ENCODE data around the gene FRS3. TPM values are rescaled to one million over a fixed set of nuclear protein-coding genes. Genes with fewer than 3 reads are reported as not detected.

FRS3 gene
- total and polyA plus RNA-seq, 2 of the 8 experiments (the other 6 are each of a cell fraction or from before 2014, with no cell fraction given): 3.4 to 4.4 TPM

DNA sequence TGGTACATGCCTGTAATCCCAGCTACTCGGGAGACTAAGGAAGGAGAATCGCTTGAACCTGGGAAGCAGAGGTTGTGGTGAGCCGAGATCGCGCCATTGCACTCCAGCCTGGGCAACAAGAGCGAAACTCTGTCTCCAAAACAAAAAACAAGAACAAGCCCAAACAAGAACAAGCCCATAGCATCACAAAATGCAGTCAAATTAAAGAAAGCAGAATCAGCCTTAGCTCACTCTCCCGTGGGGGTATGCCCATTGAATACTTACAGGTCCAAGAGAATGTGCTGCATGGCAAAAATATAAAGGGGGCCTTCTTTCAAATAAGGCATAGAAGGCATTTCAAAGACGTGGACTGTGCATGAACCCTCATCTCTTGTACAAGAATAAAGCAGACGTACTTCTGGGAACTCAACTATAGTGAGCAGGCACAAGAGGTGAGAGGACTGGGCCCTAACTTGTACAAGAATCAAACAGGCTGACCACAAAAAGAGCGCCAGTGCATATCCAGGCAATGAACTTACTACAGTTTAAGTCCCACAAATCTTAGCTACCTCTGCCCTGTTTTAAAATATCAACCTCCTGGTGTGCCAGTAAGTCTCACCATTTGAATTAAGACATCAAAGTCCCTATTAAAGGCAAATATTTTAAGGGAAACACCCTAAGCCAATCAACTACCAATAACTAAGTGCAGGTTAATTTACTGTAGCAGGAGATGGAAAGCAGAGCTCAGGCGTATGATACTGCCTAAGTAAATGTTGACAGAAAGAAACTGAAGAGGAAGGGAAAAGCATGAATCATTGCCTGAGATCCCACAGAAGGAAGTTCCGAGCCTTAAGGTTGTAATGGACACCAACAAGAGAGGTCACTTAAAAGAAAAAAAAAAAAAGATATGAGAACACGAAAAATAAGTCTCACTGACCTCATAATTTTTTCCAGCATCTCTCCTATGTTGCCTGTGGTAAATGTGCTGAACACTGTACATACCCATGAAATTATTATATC is 45.2 kb upstream of the FRS3 start:
- Histone ChIP-seq H3K23me2 (ENCODE audit: low read depth, low read length) (no peaks in the 10 kb centered on the region), H3K14ac (ENCODE audit: insufficient read length) (no peak overlapping the region), H3K9me3 (ENCODE audit: insufficient read depth in 2 of 2, low read depth in 1 of 2, low read length in 1 of 2) (no peaks in the 10 kb centered on the region), H2AFZ (ENCODE audit: low read length) (no peak overlapping the region), H4K91ac (replicated peaks; ENCODE audit: insufficient read length, low read length) (no peak overlapping the region), H3K27ac (ENCODE audit: low read depth, low read length) (no peak overlapping the region), H3K4me1 (replicated peaks in 1 of 4; ENCODE audit: control insufficient read depth in 3 of 4, insufficient read depth in 4 of 4, low read length in 3 of 4) (no peaks in the 10 kb centered on the region), H2BK120ac (replicated peaks; ENCODE audit: low read depth, low read length) (no peak overlapping the region), H3K79me2 (ENCODE audit: control insufficient read depth in 1 of 2, insufficient read depth in 2 of 2, low read length in 2 of 2) (no peaks in the 10 kb centered on the region), H4K5ac (ENCODE audit: insufficient read length, low read depth, low read length) (no peak overlapping the region), H3K18ac (ENCODE audit: extremely low read depth, low read length) (no peak overlapping the region), H3K23ac (ENCODE audit: insufficient read length) (no peak overlapping the region), H2BK15ac (ENCODE audit: low read length) (no peak overlapping the region), H3K4ac (replicated peaks; ENCODE audit: insufficient read length, low read depth, low read length) (no peak overlapping the region), H2BK5ac (ENCODE audit: low read depth, low read length) (no peak overlapping the region), H3K4me3 (ENCODE audit: extremely low read depth in 1 of 4, insufficient read depth in 2 of 4, low read depth in 3 of 4, low read length in 4 of 4) (no peak overlapping the region), H2BK20ac (ENCODE audit: low read length) (no peak overlapping the region), H2BK12ac (ENCODE audit: low read depth, low read length) (no peak overlapping the region), H3K36me3 (ENCODE audit: control insufficient read depth in 2 of 4, insufficient read depth in 4 of 4, low read length in 3 of 4) (no peaks in the 10 kb centered on the region), H3K27me3 (replicated peaks in 1 of 4; ENCODE audit: control insufficient read depth in 3 of 4, extremely low read depth in 1 of 4, insufficient read depth in 3 of 4, low read length in 3 of 4) (no peaks in the 10 kb centered on the region), H4K20me1 (replicated peaks in 1 of 2; ENCODE audit: control insufficient read depth in 1 of 2, insufficient read depth in 2 of 2, low read length in 2 of 2) (no peaks in the 10 kb centered on the region), H3K56ac (replicated peaks; ENCODE audit: insufficient read length, low read depth, low read length) (no peak overlapping the region), H2AK5ac (ENCODE audit: low read depth, low read length) (no peak overlapping the region), H3K79me1 (ENCODE audit: low read depth, low read length) (no peaks in the 10 kb centered on the region), H3K4me2 (ENCODE audit: insufficient read depth in 1 of 2, low read depth in 2 of 2, low read length in 2 of 2) (no peak overlapping the region), H3K9ac (replicated peaks in 1 of 4; ENCODE audit: extremely low read depth in 1 of 4, low read depth in 3 of 4, low read length in 3 of 4) (no peak overlapping the region), H4K8ac (ENCODE audit: extremely low read depth, insufficient read depth, low read length) (no peak overlapping the region)
- 90% methylated on average over 13 of the region's 13 CpGs; no CpG with 5 or more reads in 1 of the 2 experiments for WGBS, 2 experiments (ENCODE audit: extremely low coverage in 1 of 2, insufficient coverage in 1 of 2, insufficient read length in 1 of 2, insufficient replicate concordance in 2 of 2, low coverage in 1 of 2, low lambda C conversion rate in 2 of 2, missing lambda C conversion rate in 1 of 2)
- DNase-seq (ENCODE audit: low read depth in 1 of 2, low spot score in 2 of 2) (no peak), FAIRE-seq (no peak)
- POLR2A ChIA-PET (ENCODE audit: partially characterized antibody): no interaction called here
- CTCF ChIA-PET (ENCODE audit: partially characterized antibody): interaction anchor here (0.7 to 1.8 kb wide), 4 partner anchors 10 to 96 kb away, joined by 3 to 4 read pairs (median 4); partner anchors contain the start of genes BYSL and MED20
- no peak for TF ChIP-seq CBX8 (IDR thresholded peaks at IDR 0.05; ENCODE audit: borderline replicate concordance, low read depth, low read length)
- TF ChIP-seq, protein P1, sequence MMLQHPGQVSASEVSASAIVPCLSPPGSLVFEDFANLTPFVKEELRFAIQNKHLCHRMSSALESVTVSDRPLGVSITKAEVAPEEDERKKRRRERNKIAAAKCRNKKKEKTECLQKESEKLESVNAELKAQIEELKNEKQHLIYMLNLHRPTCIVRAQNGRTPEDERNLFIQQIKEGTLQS (IDR thresholded peaks at IDR 0.05; ENCODE audit: insufficient read depth, low read depth, low read length): no peak
- no peak for TF ChIP-seq PHF8 (conservative IDR thresholded peaks at IDR 0.05; ENCODE audit: low read depth, low read length)
- no peak for TF ChIP-seq BRCA1 (IDR thresholded peaks at IDR 0.05; ENCODE audit: low read depth, low read length)
- TF ChIP-seq TEAD4 (IDR thresholded peaks at IDR 0.05; ENCODE audit: low read depth, low read length): no peak
- no peak for TF ChIP-seq NANOG (IDR thresholded peaks at IDR 0.05; ENCODE audit: insufficient read depth, low read depth, low read length, poor library complexity, severe bottlenecking)
- TF ChIP-seq EGR1 (IDR thresholded peaks at IDR 0.05; ENCODE audit: borderline replicate concordance, low read depth, low read length): no peak
- TF ChIP-seq RXRA (IDR thresholded peaks at IDR 0.05; ENCODE audit: insufficient read depth, low read depth, low read length): no peak
- TF ChIP-seq RNF2 (IDR thresholded peaks at IDR 0.05; ENCODE audit: borderline replicate concordance, low read depth, low read length, missing control alignments, poor library complexity, severe bottlenecking): no peak
- no peak for TF ChIP-seq ZNF274 (IDR thresholded peaks at IDR 0.05; ENCODE audit: borderline replicate concordance, extremely low read depth, low read length)
